CD4-positive, alpha-beta memory T cell (primary cell): ENCODE measurements around the gene UBQLN3. TPM values are rescaled to one million over a fixed set of nuclear protein-coding genes. Genes with fewer than 3 reads are reported as not detected.

Experiments used
- CTCF ChIA-PET: fragments of 350-600 bp; sonication (Branson Sonifier 250); formaldehyde crosslinking; loops from one replicate; lab custom pipeline; 2021; ENCODE audit warnings: inconsistent platforms; ENCODE audit not compliant: partially characterized antibody; lab: Charles Lee
- POLR2A ChIA-PET: fragments of 350-600 bp; sonication (Branson Sonifier 250); formaldehyde crosslinking; loops from one replicate; lab custom pipeline; 2021; ENCODE audit not compliant: partially characterized antibody; lab: Charles Lee
- DNase-seq, 5 donors: peaks; one replicate each; pipeline versions ENCODE4 v3.0.0 to v3.0.0-alpha.2; 2020 to 2022; ENCODE audit warnings: mixed read lengths in 1 of 5
- H3K27ac ChIP-seq: one replicate; pipeline ENCODE4 v1.7.0; 2013; ENCODE audit warnings: low read depth, low read length
- H3K27me3 ChIP-seq: 2 replicates; pipeline ENCODE4 v1.7.0; 2013; ENCODE audit warnings: mild to moderate bottlenecking, low read length, moderate library complexity; ENCODE audit not compliant: insufficient read depth
- H3K36me3 ChIP-seq: 2 replicates; pipeline ENCODE4 v1.7.0; 2013; ENCODE audit warnings: mild to moderate bottlenecking, low read length, moderate library complexity; ENCODE audit not compliant: insufficient read depth
- H3K4me1 ChIP-seq: 2 replicates; pipeline ENCODE4 v1.7.0; 2013; ENCODE audit warnings: mild to moderate bottlenecking, low read length, moderate library complexity; ENCODE audit not compliant: insufficient read depth
- H3K4me3 ChIP-seq, 2 donors: one replicate each; pipeline ENCODE4 v1.7.0; 2013; ENCODE audit warnings: low read length in 2 of 2, mild to moderate bottlenecking in 1 of 2
- H3K9me3 ChIP-seq, 2 donors: one replicate each; pipeline ENCODE4 v1.7.0; 2013; ENCODE audit warnings: low read length in 2 of 2, control low read depth in 1 of 2; ENCODE audit not compliant: control insufficient read depth in 1 of 2
- H3K27ac Mint-ChIP-seq, 7 donors: one replicate each; pipeline ENCODE4 v1.8.0; 2020 to 2021; ENCODE audit warnings: mixed read lengths in 7 of 7, mild to moderate bottlenecking in 6 of 7, inconsistent platforms in 3 of 7, moderate library complexity in 3 of 7
- H3K27me3 Mint-ChIP-seq, 2 donors: one replicate each; pipeline ENCODE4 v1.8.0; 2020 to 2021; ENCODE audit warnings: mixed read lengths in 2 of 2
- H3K36me3 Mint-ChIP-seq, 2 donors: one replicate each; pipeline ENCODE4 v1.8.0; 2020 to 2021; ENCODE audit warnings: mixed read lengths in 2 of 2, inconsistent platforms in 1 of 2, mild to moderate bottlenecking in 1 of 2
- H3K4me1 Mint-ChIP-seq, 4 donors: one replicate each; pipeline ENCODE4 v1.8.0; 2020 to 2021; ENCODE audit warnings: mixed read lengths in 4 of 4, mild to moderate bottlenecking in 1 of 4
- H3K4me3 Mint-ChIP-seq, 8 donors: one replicate each; pipeline ENCODE4 v1.8.0; 2020 to 2021; ENCODE audit warnings: mixed read lengths in 8 of 8, mild to moderate bottlenecking in 7 of 8, moderate library complexity in 6 of 8, inconsistent platforms in 3 of 8
- H3K9me3 Mint-ChIP-seq, 8 donors: one replicate each; pipeline ENCODE4 v1.8.0; 2020 to 2021; ENCODE audit warnings: mixed read lengths in 8 of 8, mild to moderate bottlenecking in 5 of 8, inconsistent platforms in 3 of 8, moderate library complexity in 1 of 8
- intact Hi-C: fragments of 100-400 bp; cut with micrococcal nuclease; formaldehyde crosslinking; loops from one replicate; pipeline ENCODE4 v1.15.1; 2023
- polyA plus RNA-seq, 2 donors: library from polyadenylated mRNA; unstranded; fragments of 300-500 nt; fragmentation: Illumina TruSeq; gene quantifications; one replicate each; pipeline ENCODE4 v1.2.3, GENCODE V29; 2021
- total RNA-seq, 2 experiments: library from RNA; stranded (reverse); gene quantifications; one replicate each; pipeline ENCODE4 v1.2.3, GENCODE V29; 2021

UBQLN3 gene
- total and polyA plus RNA-seq, 4 experiments from 2014 or later, result not detected

GRCh38 chr11:5546457-5546856 is 36.7 kb upstream of the UBQLN3 start:
- Mint-ChIP-seq H3K4me1 (no peaks in the 10 kb centered on the region), H3K4me3 (no peak overlapping the region), H3K27me3 (peaks cover under 1 to 4% of the 10 kb centered on the region in 2 donors), H3K9me3 (peaks cover 0 to under 1% (median 0%) of the 10 kb centered on the region in 8 donors), H3K27ac (no peak overlapping the region), H3K36me3 (no peaks in the 10 kb centered on the region)
- Histone ChIP-seq H3K9me3 (no peaks in the 10 kb centered on the region), H3K27me3 (no peaks in the 10 kb centered on the region), H3K36me3 (no peaks in the 10 kb centered on the region), H3K4me1 (no peaks in the 10 kb centered on the region), H3K4me3 (no peak overlapping the region), H3K27ac (no peak overlapping the region)
- intact Hi-C loops, result no loop called here
- ChIA-PET CTCF (no interaction called here), POLR2A (no interaction called here)
- DNase-seq, result no peak

GRCh38 chr11:5541427-5541826 is 31.7 kb upstream of the UBQLN3 start:
- Mint-ChIP-seq H3K9me3 (peaks cover 0 to 11% (median 3%) of the 10 kb centered on the region in 8 donors), H3K36me3 (no peaks in the 10 kb centered on the region), H3K4me1 (no peaks in the 10 kb centered on the region), H3K27ac (no peak overlapping the region), H3K4me3 (no peak overlapping the region), H3K27me3 (peaks cover 1% of the 10 kb centered on the region in 2 donors)
- Histone ChIP-seq H3K9me3 (no peaks in the 10 kb centered on the region), H3K4me3 (no peak overlapping the region), H3K27me3 (no peaks in the 10 kb centered on the region), H3K36me3 (no peaks in the 10 kb centered on the region), H3K4me1 (no peaks in the 10 kb centered on the region), H3K27ac (no peak overlapping the region)
- intact Hi-C loops, result no loop called here
- ChIA-PET CTCF (no interaction called here), POLR2A (no interaction called here)
- DNase-seq, result no peak

GRCh38 chr11:5536482-5536881 is 26.7 kb upstream of the UBQLN3 start:
- H3K4me3 Mint-ChIP-seq, result no peak overlapping the region
- Histone ChIP-seq H3K36me3 (no peaks in the 10 kb centered on the region), H3K9me3 (no peaks in the 10 kb centered on the region), H3K4me1 (no peaks in the 10 kb centered on the region), H3K27ac (no peak overlapping the region), H3K27me3 (no peaks in the 10 kb centered on the region), H3K4me3 (no peak overlapping the region)
- H3K27ac Mint-ChIP-seq, result no peak overlapping the region
- H3K36me3 Mint-ChIP-seq, result no peaks in the 10 kb centered on the region
- H3K9me3 Mint-ChIP-seq, result peaks cover 0 to 11% (median 3%) of the 10 kb centered on the region in 8 donors
- CTCF ChIA-PET, result no interaction called here
- no peaks in the 10 kb centered on the region for H3K4me1 Mint-ChIP-seq
- POLR2A ChIA-PET, result no interaction called here
- peaks cover 1 to 3% of the 10 kb centered on the region in 2 donors for H3K27me3 Mint-ChIP-seq
- intact Hi-C loops, result no loop called here
- no peak for DNase-seq

- Mint-ChIP-seq H3K27me3 (peaks cover 0 to 3% of the 10 kb centered on the region in 2 donors), H3K4me3 (no peak overlapping the region), H3K27ac (no peak overlapping the region), H3K36me3 (no peaks in the 10 kb centered on the region), H3K4me1 (no peaks in the 10 kb centered on the region), H3K9me3 (peaks cover 0 to 11% (median 3%) of the 10 kb centered on the region in 8 donors)
- intact Hi-C loops, result no loop called here
- Histone ChIP-seq H3K27ac (no peak overlapping the region), H3K4me1 (no peaks in the 10 kb centered on the region), H3K36me3 (no peaks in the 10 kb centered on the region), H3K9me3 (no peaks in the 10 kb centered on the region), H3K27me3 (no peaks in the 10 kb centered on the region), H3K4me3 (no peak overlapping the region)
- no peak for DNase-seq
- ChIA-PET POLR2A (no interaction called here), CTCF (no interaction called here)
Observed at GRCh38 chr11:5534046-5534445, 24.3 kb upstream of the UBQLN3 start.

GRCh38 chr11:5531053-5531831 is 21.5 kb upstream of the UBQLN3 start:
- H3K4me1 ChIP-seq, result no peaks in the 10 kb centered on the region
- Mint-ChIP-seq H3K9me3 (no peaks in the 10 kb centered on the region), H3K27ac (no peak overlapping the region), H3K36me3 (no peaks in the 10 kb centered on the region), H3K4me1 (no peaks in the 10 kb centered on the region), H3K27me3 (peaks cover 2 to 3% of the 10 kb centered on the region in 2 donors), H3K4me3 (no peak overlapping the region)
- ChIA-PET CTCF (no interaction called here), POLR2A (no interaction called here)
- intact Hi-C loops, result no loop called here
- H3K27me3 ChIP-seq, result no peaks in the 10 kb centered on the region
- no peak for DNase-seq
- H3K27ac ChIP-seq, result no peak overlapping the region
- no peaks in the 10 kb centered on the region for H3K9me3 ChIP-seq
- no peak overlapping the region for H3K4me3 ChIP-seq
- no peaks in the 10 kb centered on the region for H3K36me3 ChIP-seq

- DNase-seq, result no peak
- no peak overlapping the region for H3K4me3 Mint-ChIP-seq
- Histone ChIP-seq H3K4me3 (no peak overlapping the region), H3K4me1 (no peaks in the 10 kb centered on the region), H3K9me3 (no peaks in the 10 kb centered on the region), H3K27ac (no peak overlapping the region), H3K27me3 (no peaks in the 10 kb centered on the region), H3K36me3 (no peaks in the 10 kb centered on the region)
- no peaks in the 10 kb centered on the region for H3K9me3 Mint-ChIP-seq
- H3K36me3 Mint-ChIP-seq, result no peaks in the 10 kb centered on the region
- peaks cover 1 to 5% of the 10 kb centered on the region in 2 donors for H3K27me3 Mint-ChIP-seq
- H3K4me1 Mint-ChIP-seq, result no peaks in the 10 kb centered on the region
- intact Hi-C loops, result no loop called here
- ChIA-PET CTCF (no interaction called here), POLR2A (no interaction called here)
- no peak overlapping the region for H3K27ac Mint-ChIP-seq
Observed at GRCh38 chr11:5528495-5528894, 18.7 kb upstream of the UBQLN3 start.

GRCh38 chr11:5527716-5528115 is 18.0 kb upstream of the UBQLN3 start:
- Mint-ChIP-seq H3K36me3 (no peaks in the 10 kb centered on the region), H3K4me1 (no peaks in the 10 kb centered on the region), H3K4me3 (no peak overlapping the region), H3K27ac (no peak overlapping the region), H3K9me3 (no peaks in the 10 kb centered on the region), H3K27me3 (peaks cover 1 to 5% of the 10 kb centered on the region in 2 donors)
- no peaks in the 10 kb centered on the region for H3K36me3 ChIP-seq
- DNase-seq, result no peak
- no peaks in the 10 kb centered on the region for H3K27me3 ChIP-seq
- H3K27ac ChIP-seq, result no peak overlapping the region
- no peak overlapping the region for H3K4me3 ChIP-seq
- H3K9me3 ChIP-seq, result no peaks in the 10 kb centered on the region
- H3K4me1 ChIP-seq, result no peaks in the 10 kb centered on the region
- POLR2A ChIA-PET, result no interaction called here
- intact Hi-C loops, result no loop called here
- CTCF ChIA-PET, result no interaction called here
